OCI-LY3 (cell line): ENCODE data around the gene GRIK1.

Experiments
- CTCF ChIP-seq: fragments of 200-600, 300-600 bp; sonication (generic); IDR thresholded peaks from 2 replicates; pipeline ENCODE4 v1.5.1; 2014; ENCODE audit warnings: antibody characterized with exemption, low read length, low read depth
- EZH2phosphoT487 ChIP-seq: fragments of 200-600 bp; shearing (Covaris generic); IDR thresholded peaks from 2 replicates; pipeline ENCODE4 v1.6.1; 2018; ENCODE audit warnings: antibody characterized with exemption, mixed run types, low read depth

GRCh38 chr21:29582855-29583254, 356.9 kb downstream of the GRIK1 start:
- TF ChIP-seq CTCF (no peak), EZH2phosphoT487 (no peak)
